H1 (cell line): ENCODE data around the gene TK2. TPM values are rescaled to one million over a fixed set of nuclear protein-coding genes. Genes with fewer than 3 reads are reported as not detected.

Experiments used
- CTCF ChIA-PET: fragments of 300-600 bp; sonication (Branson Sonifier 250); formaldehyde crosslinking; loops from one replicate; lab custom pipeline; 2021; ENCODE audit not compliant: partially characterized antibody; lab: Charles Lee
- POLR2A ChIA-PET: fragments of 300-600 bp; sonication (Branson Sonifier 250); formaldehyde crosslinking; loops from one replicate; lab custom pipeline; 2021; ENCODE audit warnings: inconsistent platforms; ENCODE audit not compliant: partially characterized antibody; lab: Charles Lee
- DNase-seq, 2 experiments: peaks; one replicate each; pipeline versions ENCODE4 v3.0.0 to v3.0.0-alpha.2; 2010 to 2022; ENCODE audit warnings: low spot score in 2 of 2, low read depth in 1 of 2, mixed read lengths in 1 of 2
- FAIRE-seq: peaks from 2 replicates; lab custom pipeline; 2011; peaks lifted over from hg19 to GRCh38; lab: Jason Lieb, UNC
- H2AFZ ChIP-seq: 2 replicates; pipeline ENCODE4 v1.8.1; 2012; ENCODE audit warnings: low read length, inconsistent platforms
- H2AK5ac ChIP-seq: 2 replicates; pipeline ENCODE4 v1.6.1; 2013; ENCODE audit warnings: low read depth, low read length
- H2BK120ac ChIP-seq: replicated peaks from 2 replicates; pipeline ENCODE3; 2013; ENCODE audit warnings: low read depth, low read length, inconsistent platforms
- H2BK12ac ChIP-seq: 2 replicates; pipeline ENCODE4 v1.6.1; 2013; ENCODE audit warnings: low read depth, low read length
- H2BK15ac ChIP-seq: 2 replicates; pipeline ENCODE4 v1.6.1; 2013; ENCODE audit warnings: low read length
- H2BK20ac ChIP-seq: 2 replicates; pipeline ENCODE4 v1.6.1; 2013; ENCODE audit warnings: low read length
- H2BK5ac ChIP-seq: 2 replicates; pipeline ENCODE4 v1.6.1; 2013; ENCODE audit warnings: low read depth, low read length
- H3K14ac ChIP-seq: 2 replicates; pipeline ENCODE4 v1.6.1; 2013; ENCODE audit warnings: inconsistent platforms; ENCODE audit not compliant: insufficient read length
- H3K18ac ChIP-seq: 2 replicates; pipeline ENCODE4 v1.6.1; 2013; ENCODE audit warnings: low read length; ENCODE audit errors: extremely low read depth
- H3K23ac ChIP-seq: 2 replicates; pipeline ENCODE4 v1.6.1; 2013; ENCODE audit warnings: inconsistent platforms; ENCODE audit not compliant: insufficient read length
- H3K23me2 ChIP-seq: 2 replicates; pipeline ENCODE4 v1.6.1; 2013; ENCODE audit warnings: low read depth, low read length
- H3K27ac ChIP-seq: 2 replicates; pipeline ENCODE4 v1.6.1; 2011; ENCODE audit warnings: low read depth, low read length, inconsistent platforms
- H3K27me3 ChIP-seq, 4 experiments: replicated peaks in 1 of 4; 1 replicate in 1 of 4; 2 replicates in 3 of 4; pipeline versions ENCODE4 v1.6.1 to v1.8.1; 2011 to 2013; ENCODE audit warnings: low read length in 3 of 4, mild to moderate bottlenecking in 3 of 4, inconsistent platforms in 2 of 4, mixed read lengths in 2 of 4, moderate library complexity in 1 of 4; ENCODE audit not compliant: control insufficient read depth in 3 of 4, insufficient read depth in 3 of 4; ENCODE audit errors: extremely low read depth in 1 of 4
- H3K36me3 ChIP-seq, 4 experiments: 2 replicates each; pipeline versions ENCODE4 v1.6.1 to v1.8.1; 2011 to 2013; ENCODE audit warnings: mild to moderate bottlenecking in 4 of 4, low read length in 3 of 4, moderate library complexity in 2 of 4, control low read depth in 1 of 4, inconsistent platforms in 1 of 4; ENCODE audit not compliant: insufficient read depth in 4 of 4, control insufficient read depth in 2 of 4
- H3K4ac ChIP-seq: replicated peaks from 2 replicates; pipeline ENCODE3; 2013; ENCODE audit warnings: low read length, low read depth, mixed read lengths, inconsistent platforms; ENCODE audit not compliant: insufficient read length
- H3K4me1 ChIP-seq, 4 experiments: replicated peaks in 1 of 4; 1 replicate in 1 of 4; 2 replicates in 3 of 4; pipeline versions ENCODE4 v1.6.1 to v1.8.1; 2011 to 2013; ENCODE audit warnings: low read length in 3 of 4, inconsistent platforms in 2 of 4, mixed read lengths in 1 of 4; ENCODE audit not compliant: insufficient read depth in 4 of 4, control insufficient read depth in 3 of 4
- H3K4me2 ChIP-seq, 2 experiments: 2 replicates each; pipeline versions ENCODE4 v1.6.1 to v1.8.1; 2011 to 2013; ENCODE audit warnings: low read depth in 2 of 2, low read length in 2 of 2, control low read depth in 1 of 2, inconsistent platforms in 1 of 2, mild to moderate bottlenecking in 1 of 2; ENCODE audit not compliant: insufficient read depth in 1 of 2
- H3K4me3 ChIP-seq, 4 experiments: fragments of 200-600, 300-600 bp in 1 of 4; sonication (generic), shearing (Covaris generic), sonication (Bioruptor Twin) in 1 of 4; 2 replicates each; pipeline versions ENCODE4 v1.5.1 to v1.8.1; 2011 to 2016; ENCODE audit warnings: low read length in 4 of 4, low read depth in 3 of 4, control low read depth in 2 of 4, inconsistent platforms in 2 of 4, mild to moderate bottlenecking in 2 of 4, mixed read lengths in 1 of 4, moderate library complexity in 1 of 4; ENCODE audit not compliant: insufficient read depth in 2 of 4; ENCODE audit errors: extremely low read depth in 1 of 4
- H3K56ac ChIP-seq: replicated peaks from 2 replicates; pipeline ENCODE3; 2013; ENCODE audit warnings: low read depth, mild to moderate bottlenecking, mixed read lengths, low read length, inconsistent platforms; ENCODE audit not compliant: insufficient read length
- H3K79me1 ChIP-seq: 2 replicates; pipeline ENCODE4 v1.6.1; 2013; ENCODE audit warnings: low read depth, low read length, control low read depth
- H3K79me2 ChIP-seq, 2 experiments: 2 replicates each; pipeline versions ENCODE4 v1.6.1 to v1.8.1; 2012 to 2013; ENCODE audit warnings: low read length in 2 of 2, mild to moderate bottlenecking in 2 of 2, inconsistent platforms in 1 of 2; ENCODE audit not compliant: insufficient read depth in 2 of 2, control insufficient read depth in 1 of 2
- H3K9ac ChIP-seq, 4 experiments: replicated peaks in 1 of 4; 1 replicate in 1 of 4; 2 replicates in 3 of 4; pipeline versions ENCODE4 v1.6.1 to v1.8.1; 2011 to 2013; ENCODE audit warnings: low read depth in 3 of 4, low read length in 3 of 4, control low read depth in 2 of 4, mild to moderate bottlenecking in 2 of 4, moderate library complexity in 2 of 4, inconsistent platforms in 1 of 4; ENCODE audit errors: extremely low read depth in 1 of 4
- H3K9me3 ChIP-seq, 2 experiments: 2 replicates each; pipeline versions ENCODE4 v1.6.1 to v1.8.1; 2012 to 2013; ENCODE audit warnings: mild to moderate bottlenecking in 2 of 2, moderate library complexity in 2 of 2, control low read depth in 1 of 2, inconsistent platforms in 1 of 2, low read depth in 1 of 2, low read length in 1 of 2, mixed read lengths in 1 of 2; ENCODE audit not compliant: insufficient read depth in 2 of 2
- H4K20me1 ChIP-seq, 2 experiments: replicated peaks in 1 of 2; 2 replicates each; pipeline versions ENCODE3 to v1.8.1; 2011 to 2013; ENCODE audit warnings: inconsistent platforms in 2 of 2, low read length in 2 of 2, mild to moderate bottlenecking in 1 of 2; ENCODE audit not compliant: insufficient read depth in 2 of 2, control insufficient read depth in 1 of 2
- H4K5ac ChIP-seq: 2 replicates; pipeline ENCODE4 v1.6.1; 2013; ENCODE audit warnings: low read length, low read depth, mixed read lengths, inconsistent platforms; ENCODE audit not compliant: insufficient read length
- H4K8ac ChIP-seq: 2 replicates; pipeline ENCODE4 v1.8.0; 2013; ENCODE audit warnings: mild to moderate bottlenecking, moderate library complexity, low read length, inconsistent platforms; ENCODE audit not compliant: insufficient read depth; ENCODE audit errors: extremely low read depth
- H4K91ac ChIP-seq: replicated peaks from 2 replicates; pipeline ENCODE3; 2013; ENCODE audit warnings: low read length, mixed read lengths, inconsistent platforms; ENCODE audit not compliant: insufficient read length
- BCL11A ChIP-seq, 2 experiments: IDR thresholded peaks; one replicate each; pipeline ENCODE4 v1.6.1; 2011; ENCODE audit warnings: low read depth in 2 of 2, low read length in 2 of 2, mild to moderate bottlenecking in 2 of 2
- SIRT6 ChIP-seq: IDR thresholded peaks from one replicate; pipeline ENCODE4 v1.7.1; 2012; ENCODE audit warnings: low read length, inconsistent platforms
- TCF12 ChIP-seq: IDR thresholded peaks from 2 replicates; pipeline ENCODE4 v1.6.1; 2011; ENCODE audit warnings: low read depth, mild to moderate bottlenecking, low read length
- WGBS, 2 experiments: shearing (Covaris generic) in 1 of 2; methylation state at CpG; one replicate each; pipeline versions ENCODE4 v1.1.6 to v1.1.7; 2013 to 2015; ENCODE audit warnings: low lambda C conversion rate in 2 of 2, mixed read lengths in 2 of 2, inconsistent platforms in 1 of 2, low coverage in 1 of 2, missing lambda C conversion rate in 1 of 2; ENCODE audit not compliant: insufficient replicate concordance in 2 of 2, insufficient coverage in 1 of 2, insufficient read length in 1 of 2; ENCODE audit errors: extremely low coverage in 1 of 2, missing lambda C conversion rate in 1 of 2; 5-methylcytosine and 5-hydroxymethylcytosine counted together
- polyA plus RNA-seq, 7 experiments: library from polyadenylated mRNA; depleted of rRNA in 3 of 7; stranded (reverse) in 5 of 7; unstranded in 2 of 7; fragments of >200 nt in 5 of 7; fragments of 200-250 nt in 2 of 7; gene quantifications; 1 replicate in 5 of 7; 2 replicates in 1 of 7; 4 replicates in 1 of 7; pipeline versions ENCODE4 v1.2.1 to v1.2.3, GENCODE V29; 2011 to 2013; ENCODE audit warnings: missing spikeins in 2 of 7, mixed read lengths in 2 of 7
- total RNA-seq: library from RNA; stranded (reverse); fragmentation: NEBNext Ultra II Directional; extraction: Animal tissue kit (Norgen Biotek cat#: 25700); gene quantifications from 2 replicates; pipeline ENCODE4 v1.2.1, GENCODE V29; 2021

TK2 gene
- total and polyA plus RNA-seq, 2 of the 8 experiments (the other 6 are each of a cell fraction or from before 2014, with no cell fraction given), result 2.7 to 3.6 TPM

DNA sequence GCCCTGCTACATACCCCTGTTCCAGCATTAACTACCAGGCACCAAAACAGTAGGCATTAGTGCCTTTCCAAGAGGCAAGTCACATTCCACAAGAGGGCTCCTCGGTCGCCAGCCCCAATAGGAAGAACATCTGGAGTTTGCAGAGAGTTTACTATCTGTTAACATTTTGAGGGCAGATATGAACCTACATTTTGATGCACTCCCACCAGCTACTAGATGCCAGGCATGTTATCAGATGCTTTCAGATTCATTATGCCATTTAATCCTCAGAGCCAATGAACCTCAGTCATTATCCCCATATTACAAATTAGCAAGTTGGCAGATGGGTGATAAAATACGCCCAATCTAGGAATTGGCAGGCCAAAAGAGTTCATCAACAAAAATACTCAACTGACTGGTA, 25.1 kb upstream of the TK2 start:
- no peaks in the 10 kb centered on the region for H3K36me3 ChIP-seq
- H3K4me3 ChIP-seq, result no peak overlapping the region
- ChIA-PET POLR2A (interaction anchor here (1.3 to 1.7 kb wide), 2 partner anchors 10 to 11 kb away, joined by 3 to 4 read pairs; no protein-coding TSS in a partner anchor), CTCF (interaction anchor here (1.0 to 6.8 kb wide), 7 partner anchors 9 to 292 kb away, joined by 3 to 30 read pairs (median 4); no protein-coding TSS in a partner anchor)
- H3K23me2 ChIP-seq, result peaks cover 4% of the 10 kb centered on the region
- H3K18ac ChIP-seq, result no peak overlapping the region
- H3K27me3 ChIP-seq, result peaks cover 19 to 27% (median 25%) of the 10 kb centered on the region in 4 experiments
- DNase-seq, result no peak
- no peaks in the 10 kb centered on the region for H4K20me1 ChIP-seq
- no peak overlapping the region for H2BK120ac ChIP-seq
- H4K8ac ChIP-seq, result no peak overlapping the region
- 93% methylated on average over 3 of the region's 3 CpGs; no CpG with 5 or more reads in 1 of the 2 experiments for WGBS, 2 experiments
- no peak overlapping the region for H3K4me2 ChIP-seq
- no peak overlapping the region for H2BK20ac ChIP-seq
- H3K4ac ChIP-seq, result no peak overlapping the region
- H3K9ac ChIP-seq, result no peak overlapping the region
- H3K56ac ChIP-seq, result no peak overlapping the region
- peaks cover 0 to 10% (median 3%) of the 10 kb centered on the region in 4 experiments for H3K4me1 ChIP-seq
- no peak overlapping the region for H3K27ac ChIP-seq
- no peak overlapping the region for H2AK5ac ChIP-seq
- no peak overlapping the region for H3K23ac ChIP-seq
- no peak overlapping the region for H4K91ac ChIP-seq
- no peak overlapping the region for H2BK5ac ChIP-seq
- H3K79me2 ChIP-seq, result no peaks in the 10 kb centered on the region
- H3K14ac ChIP-seq, result no peak overlapping the region
- FAIRE-seq, result no peak
- H2AFZ ChIP-seq, result no peak overlapping the region
- no peaks in the 10 kb centered on the region for H3K9me3 ChIP-seq
- H4K5ac ChIP-seq, result no peak overlapping the region
- H2BK15ac ChIP-seq, result no peak overlapping the region
- no peaks in the 10 kb centered on the region for H3K79me1 ChIP-seq
- H2BK12ac ChIP-seq, result no peak overlapping the region
- TF ChIP-seq SIRT6 (no peak), BCL11A (IDR thresholded peaks at IDR 0.05; ENCODE audit: low read depth in 2 of 2, low read length in 2 of 2) (no peak), TCF12 (no peak)
